ENCODE data around the gene FGD4.

The FGD4 gene

GRCh38 chr12:32617534-32617933, 218.2 kb downstream of the FGD4 start:
- no peak for DNase-seq

DNA sequence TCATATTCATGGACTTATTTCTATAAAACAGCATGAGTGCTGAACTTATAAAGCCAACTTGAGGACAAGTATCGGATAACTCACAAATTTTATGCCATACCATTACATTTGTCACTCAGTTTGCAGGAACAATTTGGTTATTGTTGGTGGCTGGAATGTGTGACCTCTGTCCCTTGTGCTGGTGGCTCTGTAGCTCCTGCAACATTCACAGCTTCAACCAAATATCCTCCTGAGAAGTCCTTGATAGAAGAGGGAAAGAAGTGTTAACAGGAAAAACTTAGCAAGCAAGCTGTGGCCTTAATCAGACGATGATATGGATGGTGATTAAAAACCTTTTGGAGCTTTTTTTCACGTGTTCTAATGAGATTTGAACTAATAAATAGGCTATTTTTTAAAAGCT, 218.8 kb downstream of the FGD4 start:
- no peak for DNase-seq

GRCh38 chr12:32627976-32628375, 228.6 kb downstream of the FGD4 start:
- no peak for DNase-seq

DNA sequence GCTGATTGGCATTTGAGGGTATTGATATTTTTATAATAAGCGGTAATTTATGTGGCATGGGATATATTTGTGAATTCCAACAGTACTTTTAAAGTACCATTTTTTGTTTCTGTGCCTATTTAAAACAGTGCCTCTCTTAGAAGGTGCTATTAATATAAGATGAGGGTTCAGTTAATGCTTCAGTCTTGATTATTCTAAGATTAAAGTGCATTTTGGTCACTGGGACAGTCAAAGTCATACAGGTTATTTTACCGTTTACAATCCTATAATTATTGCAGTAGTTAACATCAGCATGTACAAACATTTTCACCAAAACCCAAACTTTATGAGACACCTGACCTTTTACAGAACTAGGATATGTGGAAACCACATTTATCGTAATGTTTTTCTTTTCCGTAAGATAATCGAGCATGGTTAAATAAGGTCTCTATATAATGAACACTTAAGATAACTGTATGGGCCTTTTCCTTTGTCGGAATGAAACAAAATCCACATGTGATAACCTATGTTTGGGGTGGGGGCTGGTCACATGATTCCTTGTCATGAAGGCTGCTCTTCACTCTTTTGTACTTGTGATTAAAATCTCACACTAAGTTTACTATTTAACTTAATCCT, 242.0 kb downstream of the FGD4 start:
- no peak for DNase-seq

DNA sequence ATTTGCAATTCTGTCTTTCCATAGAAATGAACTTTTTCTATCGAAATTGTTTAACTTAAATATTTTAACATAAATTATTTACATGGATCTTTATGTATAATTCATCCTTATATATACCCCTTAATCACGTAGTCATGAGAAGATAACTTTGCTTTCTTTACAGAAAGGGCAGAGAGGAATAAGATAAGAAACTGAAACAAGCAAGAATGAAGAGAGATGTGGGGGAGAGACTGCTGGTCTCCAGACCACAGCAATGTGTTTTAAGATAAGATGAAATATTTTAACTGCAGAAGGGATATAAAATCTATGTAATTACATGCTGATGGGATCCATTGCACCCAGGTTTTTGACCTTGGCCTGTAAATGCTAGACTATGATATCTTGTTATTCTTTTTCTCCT, 245.1 kb downstream of the FGD4 start:
- no peak for DNase-seq

DNA sequence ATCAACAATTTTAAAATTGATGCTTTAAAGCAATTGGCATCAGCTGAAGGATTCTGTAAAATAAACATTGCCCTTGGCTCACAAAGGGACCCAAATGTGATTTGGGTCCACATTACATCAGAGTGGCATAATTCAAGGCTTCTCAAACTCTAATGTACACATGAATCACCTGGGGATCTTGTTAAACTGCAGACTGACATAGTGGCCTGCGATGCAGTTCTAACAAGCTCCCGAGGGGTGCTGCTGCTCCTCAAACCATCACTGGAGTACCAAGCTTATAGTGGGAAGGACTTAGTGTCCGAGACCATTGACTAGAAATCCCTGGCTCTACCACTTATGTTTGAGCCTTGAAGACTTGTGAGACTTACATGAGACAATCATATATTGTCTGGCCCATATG, 247.9 kb downstream of the FGD4 start:
- no peak for DNase-seq

- no peak for DNase-seq
Measured at GRCh38 chr12:32650508-32650907, 251.2 kb downstream of the FGD4 start.

DNA sequence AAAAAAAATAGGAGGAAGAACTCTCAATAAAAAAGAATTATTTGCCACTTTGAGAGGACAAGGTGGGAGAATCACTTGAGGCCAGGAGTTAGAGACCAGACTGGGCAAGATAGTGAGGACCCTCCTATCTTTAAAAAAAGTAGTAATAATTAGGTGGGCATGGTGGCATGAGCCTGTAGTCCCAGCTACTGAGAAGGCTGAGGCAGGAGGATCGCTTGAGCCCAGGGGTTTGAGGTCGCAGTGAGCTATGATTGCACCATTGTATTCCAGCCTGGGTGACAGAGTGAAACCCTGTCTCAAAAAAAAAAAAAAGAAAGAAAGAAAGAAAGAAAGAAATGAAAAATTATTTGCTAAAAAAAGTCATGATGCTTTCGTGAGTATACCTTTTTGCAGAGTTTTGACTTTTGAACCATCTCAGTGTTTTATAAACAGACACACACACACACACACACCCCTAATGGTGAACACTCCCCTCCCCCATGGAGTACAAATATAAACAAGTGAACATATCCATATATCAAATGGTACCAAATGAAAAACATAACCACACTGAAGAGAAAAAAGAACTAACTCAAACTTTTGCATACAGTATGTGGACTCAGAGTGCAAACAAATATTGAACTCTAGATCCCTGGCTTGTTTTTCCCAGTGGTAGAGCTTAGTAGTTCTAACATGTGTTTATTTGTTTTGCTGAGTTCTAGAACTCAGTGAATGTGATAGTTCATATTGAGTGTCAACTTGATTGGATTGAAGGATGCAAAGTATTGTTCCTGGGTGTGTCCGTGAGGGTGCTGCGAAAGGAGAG, 252.0 kb downstream of the FGD4 start:
- DNase-seq: no peak

GRCh38 chr12:32651956-32652210, 252.5 kb downstream of the FGD4 start:
- no peak for DNase-seq

- DNase-seq: no peak
Measured at GRCh38 chr12:32659908-32660440, 260.6 kb downstream of the FGD4 start.

DNA sequence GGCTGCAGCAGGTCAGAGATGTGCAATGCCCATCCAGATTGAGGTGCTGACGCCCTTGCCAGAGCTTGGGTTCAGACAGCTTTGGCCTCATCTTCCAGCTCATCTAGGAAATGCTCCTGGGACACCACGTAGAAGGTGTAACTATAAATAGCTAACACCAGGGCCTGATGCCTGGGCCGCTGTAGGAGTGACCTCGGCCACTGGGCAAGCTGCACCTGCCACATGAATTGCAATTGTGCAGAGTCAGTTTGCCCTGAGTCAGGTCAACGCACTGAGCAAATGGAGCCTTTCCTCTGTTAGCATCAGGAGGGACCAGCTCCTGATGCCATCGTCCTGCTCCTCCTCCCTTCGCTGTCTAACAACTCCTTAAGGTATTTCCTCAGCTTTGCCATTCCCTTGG, 262.3 kb downstream of the FGD4 start:
- no peak for DNase-seq

GRCh38 chr12:32662665-32663064, 263.3 kb downstream of the FGD4 start:
- no peak for DNase-seq

DNA sequence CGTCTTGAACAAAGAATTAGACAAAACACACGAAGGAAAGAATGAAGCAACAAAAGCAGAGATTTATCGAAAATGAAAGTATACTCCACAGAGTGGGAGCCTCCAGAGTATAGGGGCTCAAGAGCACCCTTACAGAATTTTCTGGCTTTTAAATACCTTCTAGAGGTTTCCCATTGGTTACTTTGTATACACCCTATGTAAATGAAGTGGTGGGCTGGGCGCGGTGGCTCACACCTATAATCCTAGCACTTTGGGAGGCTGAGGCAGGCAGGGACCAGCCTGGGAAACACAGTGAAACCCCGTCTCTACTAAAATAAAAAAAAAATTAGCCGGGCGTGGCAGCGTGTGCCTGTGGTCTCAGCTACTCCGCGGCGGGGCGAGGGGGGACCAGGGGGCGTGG, 266.7 kb downstream of the FGD4 start:
- no peak for DNase-seq

DNA sequence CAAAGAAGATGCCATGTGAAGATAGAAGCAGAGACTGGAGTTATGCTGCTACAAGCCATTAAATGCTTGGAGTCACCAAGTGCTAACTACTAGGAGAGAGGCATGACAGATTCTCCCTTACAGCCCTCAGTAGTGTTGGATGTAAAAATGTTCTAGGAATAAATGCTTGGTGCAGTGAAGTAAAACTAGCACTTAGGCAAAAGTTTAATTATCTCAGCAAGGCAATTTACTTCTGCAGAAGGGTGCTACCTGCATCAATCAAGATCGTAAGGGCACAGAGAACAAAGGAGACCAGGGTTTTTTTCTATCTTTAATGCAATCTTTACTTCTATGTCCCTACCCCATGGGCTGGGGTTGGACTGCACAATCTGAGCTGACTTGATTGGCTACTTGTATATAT, 270.2 kb downstream of the FGD4 start:
- DNase-seq: no peak

DNA sequence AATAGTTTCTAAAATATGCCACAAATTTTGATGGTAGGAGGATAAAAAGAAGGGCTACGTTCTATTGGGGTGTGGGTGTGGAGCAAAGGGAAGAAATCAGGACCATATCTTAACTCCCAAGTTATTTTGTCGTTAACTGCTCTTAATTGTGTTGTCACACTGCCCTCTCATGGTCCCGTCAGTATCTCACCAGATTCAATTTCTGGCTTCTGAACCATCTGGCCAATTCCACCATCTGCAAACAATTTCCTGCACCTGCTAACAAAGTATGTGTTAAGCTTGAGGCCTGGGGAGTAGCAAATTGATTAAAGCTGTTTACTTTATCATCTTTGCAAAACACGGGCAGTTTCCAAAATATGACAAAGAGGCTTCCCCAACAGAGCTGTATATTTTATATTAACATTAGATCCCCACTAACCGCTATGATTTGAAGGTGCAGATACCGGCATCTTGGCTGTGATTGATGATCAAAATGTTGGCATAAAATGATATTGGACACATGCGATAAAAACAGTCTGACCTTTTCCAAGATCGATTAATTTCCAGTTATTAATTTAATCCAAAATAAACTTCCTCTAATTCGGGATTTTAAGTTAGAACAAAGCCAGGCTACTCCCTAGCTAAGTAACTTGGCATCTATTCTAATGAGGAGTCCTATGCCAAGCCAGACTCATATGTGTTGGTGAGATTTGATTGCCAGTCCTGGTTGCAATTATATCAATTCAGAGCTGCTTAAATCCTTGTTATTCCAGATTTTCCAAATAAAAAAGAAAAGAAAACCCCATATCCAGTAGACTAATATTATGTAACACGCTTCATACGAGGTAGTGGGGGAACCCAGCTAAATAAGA, 272.8 kb downstream of the FGD4 start:
- peak; percentile 90 for DNase-seq

DNA sequence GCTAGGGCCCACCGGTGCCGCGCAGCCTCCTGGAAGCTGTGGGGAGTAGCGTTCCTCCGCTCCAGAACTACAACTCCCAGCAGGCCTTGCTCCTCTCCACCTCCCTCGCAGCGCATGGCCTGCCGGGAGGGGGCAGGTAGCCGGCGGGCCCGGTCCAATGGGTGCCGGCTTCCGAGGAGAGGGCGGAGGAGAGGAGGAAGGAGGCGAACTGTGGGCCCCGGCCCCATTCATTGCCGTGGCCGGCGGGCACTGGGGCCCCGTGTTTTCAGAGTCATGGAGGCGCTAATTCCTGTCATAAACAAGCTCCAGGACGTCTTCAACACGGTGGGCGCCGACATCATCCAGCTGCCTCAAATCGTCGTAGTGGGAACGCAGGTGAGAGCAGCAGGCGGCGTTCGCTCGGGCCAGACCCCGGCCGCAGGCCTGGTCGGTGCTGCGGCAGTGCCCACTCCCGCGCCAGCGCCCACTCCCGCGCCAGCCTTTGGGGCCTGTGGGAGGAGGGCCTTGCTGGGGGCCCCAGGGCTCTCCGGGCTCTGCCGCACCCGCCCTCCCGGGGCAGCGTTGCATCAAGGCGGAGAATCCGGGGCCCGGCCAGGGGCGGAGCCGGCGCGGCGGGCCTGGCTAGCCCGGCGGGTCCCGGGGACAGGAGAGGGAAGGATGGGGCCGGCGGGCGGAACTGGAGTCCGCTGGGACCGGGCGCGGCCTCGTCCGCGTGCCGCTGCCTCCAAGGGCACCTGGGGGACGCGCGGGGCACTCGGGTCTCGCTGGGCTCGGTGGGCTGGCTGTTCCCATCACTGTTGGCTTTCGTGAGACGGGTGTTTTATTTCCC, 279.9 kb downstream of the FGD4 start, which contains the start of gene DNM1L:
DNM1L (plus strand) TSS at position 211 of the 829 bp plus-strand sequence; CDS start at position 274, 63 bp downstream.
- DNase-seq: peak; percentile 89

GRCh38 chr12:32679920-32680237, 280.5 kb downstream of the FGD4 start:
- DNase-seq: no peak

DNA sequence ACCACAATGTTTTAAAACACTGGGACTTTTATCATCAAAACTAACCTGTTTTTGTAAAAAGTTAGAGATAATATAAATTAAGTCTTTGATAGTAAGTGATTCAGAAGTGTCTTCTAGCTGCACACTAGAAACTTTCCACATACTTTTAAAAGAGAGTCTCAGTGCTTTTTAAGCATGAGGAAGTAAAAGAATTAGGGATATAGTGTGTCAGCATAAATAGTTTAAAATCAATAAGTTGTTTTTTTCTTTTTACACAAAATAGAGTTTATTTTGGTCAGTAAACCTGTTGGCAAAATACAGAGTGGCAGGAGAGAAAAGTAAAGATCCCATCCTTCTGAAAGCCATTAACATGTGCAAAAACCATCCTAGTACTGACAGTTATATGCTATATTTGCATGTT, 281.4 kb downstream of the FGD4 start:
- DNase-seq: no peak

DNA sequence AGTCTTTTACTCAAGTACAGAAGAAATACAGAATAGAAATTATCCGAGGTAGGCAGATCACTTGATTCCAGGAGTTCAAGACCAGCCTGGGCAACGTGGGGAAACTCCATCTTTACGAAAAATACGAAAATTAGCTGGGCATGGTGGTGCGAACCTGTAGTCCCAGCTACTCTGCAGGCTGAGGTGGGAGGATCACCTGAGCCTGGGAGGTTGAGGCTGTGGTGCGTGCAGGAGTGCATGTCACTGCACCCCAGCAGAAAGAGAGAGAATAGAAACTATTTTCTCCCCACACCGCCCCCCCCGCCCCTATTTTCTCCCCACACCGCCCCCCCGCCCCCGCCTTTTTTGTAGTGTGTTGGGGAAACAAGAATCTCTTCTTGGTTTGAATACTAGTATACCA, 281.9 kb downstream of the FGD4 start:
- DNase-seq: no peak

- DNase-seq: no peak
Measured at GRCh38 chr12:32686340-32686739, 287.0 kb downstream of the FGD4 start.

GRCh38 chr12:32688786-32689185, 289.4 kb downstream of the FGD4 start:
- no peak for DNase-seq

GRCh38 chr12:32690927-32691326, 291.6 kb downstream of the FGD4 start:
- no peak for DNase-seq

DNA sequence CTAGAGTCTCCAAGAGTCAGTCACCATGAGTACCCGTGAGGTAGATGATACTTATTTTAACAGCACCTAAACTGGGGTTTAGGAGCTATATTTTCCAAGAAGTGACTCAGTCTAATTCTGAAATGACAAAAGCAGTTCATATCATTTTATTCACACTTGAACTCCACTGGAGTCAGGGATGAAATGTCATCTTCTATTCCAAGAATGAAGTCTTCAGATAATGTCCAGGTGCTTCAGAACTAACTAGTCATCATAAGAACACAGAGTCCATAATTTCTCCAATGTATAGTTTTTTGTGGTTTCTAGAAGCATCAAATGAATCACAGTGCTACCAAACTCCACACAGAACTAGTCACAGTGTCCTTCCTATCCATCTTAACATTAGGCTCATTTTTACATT, 293.0 kb downstream of the FGD4 start:
- no peak for DNase-seq
